Bronchial epithelial cell (primary cell): ENCODE measurements around the gene OR4D1. TPM values are rescaled to one million over a fixed set of nuclear protein-coding genes. Genes with fewer than 3 reads are reported as not detected.
A peak's percentile ranks its signal among the peaks of the same experiment; 100 is the strongest.

ENCODE experiments used
- DNase-seq: peaks from one replicate; pipeline ENCODE4 v3.0.0-alpha.2; 2010; ENCODE audit warnings: low read depth
- FAIRE-seq: peaks from 2 replicates; lab custom pipeline; 2011; peaks lifted over from hg19 to GRCh38; lab: Jason Lieb, UNC
- H3K27me3 ChIP-seq: 2 replicates; pipeline ENCODE4 v1.5.1; 2011; ENCODE audit warnings: low read length; ENCODE audit not compliant: control insufficient read depth, insufficient read depth
- H3K36me3 ChIP-seq: 2 replicates; pipeline ENCODE4 v1.5.1; 2011; ENCODE audit warnings: low read length; ENCODE audit not compliant: control insufficient read depth, insufficient read depth
- H3K4me3 ChIP-seq: 2 replicates; pipeline ENCODE4 v1.5.1; 2011; ENCODE audit warnings: mild to moderate bottlenecking, low read depth, low read length, control low read depth
- CTCF ChIP-seq: IDR thresholded peaks from 2 replicates; pipeline ENCODE4 v1.5.1; 2011; ENCODE audit warnings: mild to moderate bottlenecking, moderate library complexity, low read length, control low read depth, inconsistent platforms; ENCODE audit not compliant: insufficient read depth, severe bottlenecking
- total RNA-seq: library from RNA; depleted of rRNA; stranded (reverse); fragments of >200 nt; gene quantifications from 2 replicates; pipeline ENCODE4 v1.2.1, GENCODE V29; 2014

The OR4D1 gene
- total RNA-seq, 1 donor from 2014 or later = not detected

DNA sequence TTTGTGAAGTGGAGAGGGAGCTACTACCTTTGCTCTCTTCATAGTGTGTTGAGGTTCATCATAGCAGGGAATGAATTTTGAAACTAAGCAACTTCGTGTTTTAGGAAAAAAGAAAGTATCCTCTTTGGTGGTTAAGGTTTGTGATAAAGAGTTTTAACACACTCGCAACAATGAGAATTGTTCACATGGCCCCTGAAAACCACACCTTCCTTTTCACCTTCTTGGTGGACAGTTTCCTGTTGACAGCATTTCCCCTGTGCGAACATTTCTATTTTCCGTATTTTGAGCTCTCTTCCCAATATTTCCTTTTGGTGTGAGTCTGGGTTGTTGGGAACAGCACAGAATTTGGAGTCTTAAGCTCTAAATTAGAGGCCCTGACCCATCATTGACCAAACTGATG lies 22.4 kb downstream of the OR4D1 start:
- FAIRE-seq = no peak

DNA sequence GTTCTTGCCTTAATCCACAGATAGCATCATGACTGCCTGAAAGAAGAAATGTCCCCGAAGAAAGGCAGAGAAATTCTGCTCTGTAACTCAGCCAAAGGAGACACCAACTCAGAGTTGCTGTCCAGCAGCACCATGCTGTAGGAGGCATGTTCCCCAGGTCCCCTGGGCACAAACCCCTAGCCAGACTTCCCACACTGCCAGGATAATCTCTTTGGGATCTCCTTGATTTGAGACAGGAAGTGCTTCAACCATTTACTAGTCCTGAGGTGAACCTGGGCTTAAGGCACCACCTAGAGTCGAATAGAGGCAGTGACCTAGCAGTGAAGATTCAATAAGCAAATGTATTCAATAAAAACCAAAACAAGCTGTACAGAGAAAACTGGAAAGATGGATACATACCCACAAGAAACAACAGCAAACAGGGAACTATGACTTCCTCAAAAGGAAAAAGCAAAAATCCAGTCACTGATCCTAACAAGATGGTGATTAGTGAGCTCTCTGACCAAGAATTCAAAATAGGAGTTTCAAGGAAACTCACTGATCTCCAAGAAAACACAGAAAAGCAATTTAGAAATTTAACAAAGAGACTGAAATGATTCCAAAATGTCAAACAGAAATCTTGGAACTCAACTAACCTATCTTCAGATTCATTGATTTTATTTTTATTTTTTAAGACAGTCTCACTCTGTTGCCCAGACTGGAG lies 24.3 kb downstream of the OR4D1 start:
- Histone ChIP-seq H3K27me3 (no peaks in the 10 kb centered on the region), H3K4me3 (no peak overlapping the region), H3K36me3 (no peaks in the 10 kb centered on the region)
- FAIRE-seq = no peak
- TF ChIP-seq CTCF = peak; percentile 66
- DNase-seq = peak; percentile 52

More for the DNA sequence above, 22.4 kb downstream of the OR4D1 start:
- no peak for TF ChIP-seq CTCF
- Histone ChIP-seq H3K27me3 (no peaks in the 10 kb centered on the region), H3K4me3 (no peak overlapping the region), H3K36me3 (no peaks in the 10 kb centered on the region)
- no peak for DNase-seq

DNA sequence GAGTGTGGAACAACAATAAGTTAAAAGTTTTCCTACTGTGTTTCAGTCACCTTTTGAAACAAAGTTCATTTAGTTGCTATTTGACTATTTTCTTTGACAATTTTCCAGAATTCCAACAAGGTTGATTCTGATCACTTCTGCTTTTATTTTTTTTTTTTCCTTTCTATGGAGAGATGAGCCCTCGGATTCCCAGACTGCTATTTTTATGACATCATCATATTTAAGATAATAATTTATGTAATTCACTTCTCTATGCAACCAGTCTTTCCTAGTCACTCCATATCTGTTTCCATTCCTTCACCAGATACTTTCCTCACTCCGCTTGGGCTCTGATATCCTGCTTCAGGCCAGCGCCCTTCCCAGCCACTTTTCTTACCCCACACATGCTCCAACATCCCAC lies 26.7 kb downstream of the OR4D1 start:
- Histone ChIP-seq H3K27me3 (no peaks in the 10 kb centered on the region), H3K36me3 (no peaks in the 10 kb centered on the region), H3K4me3 (no peak overlapping the region)
- DNase-seq = no peak
- FAIRE-seq = no peak
- TF ChIP-seq CTCF = no peak

GRCh38 chr17:58176200-58176599 lies 28.0 kb downstream of the OR4D1 start:
- H3K27me3 ChIP-seq = peaks cover 4% of the 10 kb centered on the region
- no peak for TF ChIP-seq CTCF
- FAIRE-seq (no peak), DNase-seq (no peak)
- no peak overlapping the region for H3K4me3 ChIP-seq
- no peaks in the 10 kb centered on the region for H3K36me3 ChIP-seq

DNA sequence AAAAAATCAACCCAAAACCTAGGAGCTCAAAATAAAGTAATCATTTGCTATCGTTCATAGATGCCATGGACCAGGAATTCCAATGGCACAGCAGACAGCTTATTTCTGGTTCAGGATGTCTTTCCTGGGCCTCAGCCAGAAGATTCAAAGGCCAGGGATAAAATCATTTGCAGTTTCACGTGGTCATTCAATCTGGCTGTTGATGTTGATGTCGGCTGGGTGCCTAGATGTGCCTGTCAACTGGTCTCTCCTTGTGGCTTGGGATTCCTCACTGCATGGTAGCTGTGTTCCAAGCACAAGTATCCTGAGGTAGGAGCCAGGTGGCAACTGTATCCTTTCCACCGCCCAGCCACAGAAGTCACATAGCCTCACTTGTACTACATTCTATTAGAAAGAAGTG lies 33.6 kb downstream of the OR4D1 start:
- FAIRE-seq (no peak), DNase-seq (no peak)
- H3K4me3 ChIP-seq = no peak overlapping the region
- peaks cover 4% of the 10 kb centered on the region for H3K27me3 ChIP-seq
- H3K36me3 ChIP-seq = no peaks in the 10 kb centered on the region
- TF ChIP-seq CTCF = no peak

GRCh38 chr17:58183514-58183913 lies 35.3 kb downstream of the OR4D1 start:
- TF ChIP-seq CTCF = no peak
- DNase-seq (no peak), FAIRE-seq (no peak)
- Histone ChIP-seq H3K36me3 (no peaks in the 10 kb centered on the region), H3K27me3 (peaks cover 4% of the 10 kb centered on the region), H3K4me3 (no peak overlapping the region)
